NT2/D1 (cell line): ENCODE measurements around the gene ASPG.

Experiments used
- DNase-seq: peaks from one replicate; pipeline ENCODE4 v3.0.0-alpha.2; 2011; ENCODE audit warnings: low read depth, low spot score
- H3K27me3 ChIP-seq: 2 replicates; pipeline ENCODE4 v1.6.0; 2011; ENCODE audit warnings: mild to moderate bottlenecking; ENCODE audit not compliant: insufficient read length, insufficient read depth
- H3K36me3 ChIP-seq: 2 replicates; pipeline ENCODE4 v1.6.1; 2011; ENCODE audit warnings: mild to moderate bottlenecking, low read length, mixed read lengths; ENCODE audit not compliant: insufficient read depth, insufficient read length
- H3K4me1 ChIP-seq: 2 replicates; pipeline ENCODE4 v1.5.1; 2011; ENCODE audit not compliant: insufficient read depth, insufficient read length
- H3K4me3 ChIP-seq: 2 replicates; pipeline ENCODE4 v1.5.1; 2011; ENCODE audit warnings: low read depth; ENCODE audit not compliant: insufficient read length
- H3K9ac ChIP-seq: 2 replicates; pipeline ENCODE4 v1.6.0; 2011; ENCODE audit warnings: low read depth; ENCODE audit not compliant: insufficient read length
- H3K9me3 ChIP-seq: 2 replicates; pipeline ENCODE4 v1.5.1; 2011; ENCODE audit warnings: mild to moderate bottlenecking, low read length; ENCODE audit not compliant: insufficient read depth
- SUZ12 ChIP-seq: IDR thresholded peaks from 2 replicates; pipeline ENCODE4 v1.6.1; 2011; ENCODE audit not compliant: insufficient read length, insufficient read depth; ENCODE audit errors: extremely low read depth
- YY1 ChIP-seq: IDR thresholded peaks from 2 replicates; pipeline ENCODE4 v1.6.1; 2011; ENCODE audit not compliant: insufficient read length, insufficient read depth
- ZNF274 ChIP-seq: IDR thresholded peaks from 2 replicates; pipeline ENCODE4 v1.6.1; 2011; ENCODE audit warnings: mild to moderate bottlenecking, low read depth, low read length

ASPG gene

DNA sequence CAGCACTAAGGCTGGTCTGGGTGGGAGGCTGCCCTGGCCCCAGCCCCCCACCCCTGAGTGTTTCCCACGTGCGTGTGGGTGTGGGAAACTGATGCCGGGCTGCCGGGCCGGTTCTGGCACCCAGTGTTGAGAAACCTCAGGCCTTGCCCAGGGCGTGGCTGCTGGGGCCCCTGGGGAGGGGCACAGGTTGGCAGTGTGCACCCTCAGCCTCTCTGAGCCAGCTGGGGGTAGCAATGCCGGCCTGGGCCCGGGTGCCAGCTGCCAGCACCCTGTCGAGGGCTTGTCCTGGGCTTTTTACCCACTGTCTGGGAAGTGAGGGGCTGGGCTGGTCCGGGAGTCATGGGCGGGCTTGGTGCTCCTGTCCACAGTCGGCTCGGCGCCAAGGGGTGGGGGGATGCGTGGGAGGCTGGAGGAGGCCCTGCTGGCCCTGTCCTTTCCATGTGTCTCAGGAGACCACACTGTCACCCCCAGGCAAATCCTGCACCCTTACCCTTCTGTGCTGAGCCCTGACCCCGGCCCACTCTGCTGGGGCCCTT is 15.7 kb downstream of the ASPG start:
- Histone ChIP-seq H3K9me3 (no peaks in the 10 kb centered on the region), H3K4me3 (no peak overlapping the region), H3K9ac (no peak overlapping the region), H3K36me3 (no peaks in the 10 kb centered on the region), H3K4me1 (peaks cover 8% of the 10 kb centered on the region), H3K27me3 (no peaks in the 10 kb centered on the region)
- no peak for DNase-seq
- no peak for TF ChIP-seq YY1
- no peak for TF ChIP-seq SUZ12
- no peak for TF ChIP-seq ZNF274

DNA sequence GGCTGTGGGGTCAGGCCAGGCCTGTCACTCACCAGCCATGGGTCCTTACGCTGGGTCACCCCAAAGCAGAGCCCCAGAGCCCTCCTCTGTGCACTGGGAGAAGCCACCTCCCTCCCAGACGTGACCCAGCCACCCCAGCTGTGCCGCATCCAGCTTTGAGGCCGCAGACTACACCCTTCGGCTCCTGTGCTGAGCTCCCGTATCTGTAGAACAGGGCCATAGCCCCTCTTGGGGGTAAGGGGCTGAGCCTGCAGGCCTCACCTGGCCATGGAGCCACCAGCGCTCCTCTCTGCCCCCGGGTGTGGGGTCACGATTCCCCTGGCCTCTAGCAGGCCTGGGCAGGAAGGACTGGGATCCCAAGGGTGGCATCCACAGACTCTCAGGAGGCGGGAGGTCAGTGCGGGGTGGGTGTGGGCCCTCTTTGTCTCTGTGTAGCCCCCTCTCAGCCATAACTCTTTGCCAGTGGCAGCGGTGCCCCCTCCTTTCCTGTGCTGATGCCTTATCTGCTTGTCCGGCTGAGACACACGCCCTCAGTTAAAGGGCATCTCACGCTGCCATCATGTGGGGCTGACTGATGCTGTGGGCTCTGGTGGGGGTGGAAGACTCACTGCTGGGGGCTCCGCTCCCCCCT is 16.3 kb downstream of the ASPG start:
- H3K36me3 ChIP-seq, result no peaks in the 10 kb centered on the region
- H3K9ac ChIP-seq, result no peak overlapping the region
- no peak overlapping the region for H3K4me3 ChIP-seq
- no peak for DNase-seq
- no peaks in the 10 kb centered on the region for H3K9me3 ChIP-seq
- no peaks in the 10 kb centered on the region for H3K27me3 ChIP-seq
- TF ChIP-seq SUZ12 (no peak), ZNF274 (no peak), YY1 (no peak)
- H3K4me1 ChIP-seq, result peaks cover 8% of the 10 kb centered on the region

DNA sequence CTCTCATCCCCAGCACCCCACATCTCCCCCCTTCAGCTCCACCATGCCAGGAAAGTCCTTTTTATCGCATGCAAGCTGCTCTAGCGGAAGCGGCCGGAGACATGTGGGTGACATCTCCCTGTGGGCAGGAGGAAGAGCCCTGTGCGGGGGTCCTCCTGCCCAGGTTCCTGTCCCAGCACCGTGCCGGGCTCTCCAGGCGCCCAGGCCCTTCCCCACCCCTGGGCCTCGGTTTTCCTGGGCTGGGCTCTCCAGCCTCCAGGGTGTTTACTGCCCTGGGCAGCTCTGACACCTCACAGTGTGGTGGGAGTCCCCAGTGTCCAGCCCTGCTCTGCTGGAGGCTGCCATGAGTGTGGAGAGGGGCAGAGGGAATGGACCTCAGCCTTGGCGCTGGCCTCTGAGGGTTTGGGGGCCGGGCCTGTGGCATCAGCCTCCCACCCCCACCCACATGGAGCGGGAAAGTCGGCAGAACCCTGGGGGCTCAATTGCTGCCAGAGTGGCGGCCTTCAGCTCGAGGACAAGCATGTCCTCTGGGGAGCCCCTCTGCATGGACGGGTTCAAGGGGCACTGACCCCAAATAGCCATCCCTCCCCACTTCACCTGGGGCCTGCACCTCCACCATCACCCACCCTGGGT is 16.9 kb downstream of the ASPG start:
- DNase-seq, result no peak
- H3K4me3 ChIP-seq, result no peak overlapping the region
- peaks cover 10% of the 10 kb centered on the region for H3K4me1 ChIP-seq
- TF ChIP-seq SUZ12 (no peak), ZNF274 (no peak), YY1 (no peak)
- no peak overlapping the region for H3K9ac ChIP-seq
- no peaks in the 10 kb centered on the region for H3K9me3 ChIP-seq
- H3K27me3 ChIP-seq, result no peaks in the 10 kb centered on the region
- H3K36me3 ChIP-seq, result no peaks in the 10 kb centered on the region

DNA sequence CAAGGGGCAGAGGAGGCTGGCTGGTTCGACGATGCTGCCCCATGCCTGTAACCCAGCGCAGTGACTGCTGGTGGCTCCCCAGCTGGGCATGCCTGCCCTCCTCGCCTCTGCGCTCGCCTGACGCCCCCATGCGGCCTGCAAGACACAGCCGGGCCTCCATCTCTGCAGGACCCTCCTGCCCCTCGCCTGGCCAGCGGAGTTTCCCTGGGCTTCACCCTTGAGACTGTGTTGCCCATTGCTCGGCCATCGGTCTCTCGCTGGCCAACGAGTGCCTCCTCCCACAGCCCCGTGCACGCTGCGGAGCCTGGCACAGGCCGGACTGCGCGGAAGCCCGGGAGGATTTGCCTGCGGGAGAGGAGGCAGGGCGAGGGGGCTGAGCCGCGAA is 17.6 kb downstream of the ASPG start:
- TF ChIP-seq SUZ12, result no peak
- no peak for TF ChIP-seq ZNF274
- no peak for TF ChIP-seq YY1
- Histone ChIP-seq H3K9ac (no peak overlapping the region), H3K27me3 (no peaks in the 10 kb centered on the region), H3K9me3 (no peaks in the 10 kb centered on the region), H3K4me3 (no peak overlapping the region), H3K36me3 (no peaks in the 10 kb centered on the region), H3K4me1 (peaks cover 12% of the 10 kb centered on the region)
- DNase-seq, result no peak

DNA sequence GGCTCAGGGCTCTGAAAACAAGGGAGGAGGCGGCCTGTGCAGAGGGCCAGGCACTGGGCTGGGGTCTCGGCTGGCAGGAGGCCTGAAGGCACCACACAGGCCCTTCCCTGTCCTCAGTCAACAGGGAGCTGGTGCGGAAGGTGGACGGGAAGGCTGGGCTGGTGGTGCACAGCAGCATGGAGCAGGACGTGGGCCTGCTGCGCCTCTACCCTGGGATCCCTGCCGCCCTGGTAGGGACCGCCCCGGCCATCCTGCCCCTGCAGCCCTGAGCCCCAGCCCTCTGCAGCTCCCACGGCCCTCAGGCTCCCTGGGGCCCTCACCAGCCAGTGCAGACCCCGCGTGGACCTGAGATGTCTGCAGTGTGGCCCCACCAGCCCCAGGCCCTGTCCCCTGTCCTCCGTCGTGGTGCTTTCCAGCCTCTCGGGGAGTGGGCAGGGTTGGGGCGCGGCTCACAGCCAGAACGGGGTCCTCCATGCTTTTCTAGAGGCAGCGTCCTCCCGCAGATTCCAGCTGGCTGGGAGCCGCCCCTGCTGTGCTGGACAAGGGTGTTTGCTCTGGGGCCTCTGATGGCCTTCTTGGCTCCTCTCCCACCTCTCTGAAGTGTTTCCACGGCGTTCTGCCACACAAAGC is 18.1 kb downstream of the ASPG start:
- Histone ChIP-seq H3K36me3 (no peaks in the 10 kb centered on the region), H3K4me1 (peaks cover 16% of the 10 kb centered on the region), H3K4me3 (no peak overlapping the region), H3K27me3 (no peaks in the 10 kb centered on the region), H3K9ac (peak overlapping the region; percentile 21), H3K9me3 (no peaks in the 10 kb centered on the region)
- no peak for DNase-seq
- TF ChIP-seq ZNF274, result no peak
- no peak for TF ChIP-seq YY1

DNA sequence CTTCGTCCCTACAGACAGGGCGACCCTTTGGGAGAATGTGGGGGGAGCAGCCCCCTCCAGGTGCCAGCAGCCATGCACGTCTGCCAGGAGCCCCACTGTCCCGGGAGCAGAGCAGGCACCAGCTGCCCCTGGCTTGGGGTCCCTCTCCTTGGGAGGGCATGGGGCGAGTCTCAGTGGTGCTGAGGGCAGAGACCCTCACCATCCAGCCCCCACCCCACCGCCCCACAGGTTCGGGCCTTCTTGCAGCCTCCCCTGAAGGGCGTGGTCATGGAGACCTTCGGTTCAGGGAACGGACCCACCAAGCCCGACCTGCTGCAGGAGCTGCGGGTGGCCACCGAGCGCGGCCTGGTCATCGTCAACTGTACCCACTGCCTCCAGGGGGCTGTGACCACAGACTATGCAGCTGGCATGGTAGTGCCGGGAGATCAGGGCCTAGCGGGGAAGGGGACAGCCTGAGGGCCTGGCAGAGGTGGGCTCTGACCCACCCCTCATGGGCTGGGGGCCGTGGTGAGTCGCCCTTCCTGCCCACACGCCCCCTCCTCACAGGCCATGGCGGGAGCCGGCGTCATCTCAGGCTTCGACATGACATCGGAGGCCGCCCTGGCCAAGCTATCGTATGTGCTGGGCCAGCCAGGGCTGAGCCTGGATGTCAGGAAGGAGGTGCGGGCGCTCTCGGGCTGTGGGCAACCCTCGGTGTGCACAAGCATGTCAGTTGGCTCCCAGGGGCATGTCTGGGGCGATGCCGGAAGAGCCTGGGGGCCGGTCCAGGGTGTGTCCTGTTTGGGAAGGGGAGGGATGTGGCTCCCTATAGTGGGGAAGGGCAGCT is 18.8 kb downstream of the ASPG start:
- H3K4me1 ChIP-seq, result peaks cover 23% of the 10 kb centered on the region
- no peak for DNase-seq
- TF ChIP-seq YY1 (no peak), SUZ12 (no peak), ZNF274 (no peak)

More for the DNA sequence above, 18.8 kb downstream of the ASPG start:
- H3K9ac ChIP-seq, result no peak overlapping the region
- no peaks in the 10 kb centered on the region for H3K9me3 ChIP-seq
- no peak overlapping the region for H3K4me3 ChIP-seq
- H3K36me3 ChIP-seq, result no peaks in the 10 kb centered on the region
- no peaks in the 10 kb centered on the region for H3K27me3 ChIP-seq
